Mucosa of descending colon (tissue), 3 donors: ENCODE data around the gene ZNF423. TPM values are rescaled to one million over a fixed set of nuclear protein-coding genes. Genes with fewer than 3 reads are reported as not detected.

Experiments used
- ATAC-seq: fragments of 200-7000 bp; cut with Tn5 transposase; one replicate; pipeline ENCODE4 v1.9.1; 2020; ENCODE audit warnings: mild to moderate bottlenecking, moderate library complexity
- DNase-seq, 3 donors: peaks; one replicate each; pipeline ENCODE4 v3.0.0-alpha.2; 2020
- H3K36me3 ChIP-seq: fragments of 200-600 bp; one replicate; pipeline ENCODE4 v1.8.0; 2021; ENCODE audit warnings: low read depth, mild to moderate bottlenecking
- H3K4me1 ChIP-seq: fragments of 200-600 bp; one replicate; pipeline ENCODE4 v1.8.0; 2021; ENCODE audit warnings: low read depth, mild to moderate bottlenecking
- H3K4me3 ChIP-seq: fragments of 200-600 bp; one replicate; pipeline ENCODE4 v1.8.0; 2021; ENCODE audit warnings: mild to moderate bottlenecking
- H3K9me3 ChIP-seq: fragments of 200-600 bp; one replicate; pipeline ENCODE4 v1.8.0; 2021; ENCODE audit warnings: mild to moderate bottlenecking
- intact Hi-C, 2 donors: fragments of 100-400 bp; cut with DNase I in 1 of 2; cut with micrococcal nuclease in 1 of 2; formaldehyde crosslinking; loops; one replicate each; pipeline versions ENCODE4 v1.11.0 to v1.11.1; 2022; cut with DNase I, micrococcal nuclease
- total RNA-seq, 3 donors: library from RNA; stranded (reverse); fragmentation: NEBNext Ultra II Directional in 2 of 3; extraction: Animal tissue kit (Norgen Biotek cat#: 25700) in 2 of 3; gene quantifications; one replicate each; pipeline versions ENCODE4 v1.2.1 to v1.2.4, GENCODE V29; 2021 to 2023
- TF ChIP-seq, protein P1 (sequence below): fragments of 200-600 bp; IDR thresholded peaks from one replicate; pipeline ENCODE4 v1.8.0; 2022; ENCODE audit warnings: antibody characterized with exemption, mild to moderate bottlenecking
- donor health status: DM: no; HTN: no; CAD: no; lungs with moderate emphysema.
- donor health status: DM: no; HTN: no; CAD: no.
- donor health status: DM: no; HTN: yes; CAD: no.

Gene ZNF423
- total RNA-seq, 3 donors from 2014 or later: 6.7 to 11.6 (median 11.0) TPM

DNA sequence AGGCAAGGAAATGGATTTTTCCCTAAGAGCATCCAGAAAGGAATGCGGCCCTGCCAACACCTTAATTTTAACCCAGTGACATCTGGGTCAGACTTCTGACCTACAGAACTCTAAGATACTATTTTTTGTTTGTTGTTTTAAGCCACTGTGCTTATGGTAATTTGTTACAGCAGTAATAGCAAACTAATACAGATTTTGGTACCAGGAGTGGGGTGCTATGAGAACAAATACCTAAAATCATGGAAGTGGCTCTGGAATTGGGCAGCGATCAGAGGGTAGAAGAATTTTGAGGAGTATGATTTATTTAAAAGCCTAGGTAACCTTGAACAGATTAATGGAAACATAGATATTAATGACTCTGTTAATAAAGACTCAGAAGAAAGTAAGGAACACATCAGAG, 208.2 kb downstream of the ZNF423 start:
- intact Hi-C loops: no loop called here
- no peaks in the 10 kb centered on the region for H3K36me3 ChIP-seq
- ATAC-seq (no peak), DNase-seq (no peak)
- TF ChIP-seq, protein P1, sequence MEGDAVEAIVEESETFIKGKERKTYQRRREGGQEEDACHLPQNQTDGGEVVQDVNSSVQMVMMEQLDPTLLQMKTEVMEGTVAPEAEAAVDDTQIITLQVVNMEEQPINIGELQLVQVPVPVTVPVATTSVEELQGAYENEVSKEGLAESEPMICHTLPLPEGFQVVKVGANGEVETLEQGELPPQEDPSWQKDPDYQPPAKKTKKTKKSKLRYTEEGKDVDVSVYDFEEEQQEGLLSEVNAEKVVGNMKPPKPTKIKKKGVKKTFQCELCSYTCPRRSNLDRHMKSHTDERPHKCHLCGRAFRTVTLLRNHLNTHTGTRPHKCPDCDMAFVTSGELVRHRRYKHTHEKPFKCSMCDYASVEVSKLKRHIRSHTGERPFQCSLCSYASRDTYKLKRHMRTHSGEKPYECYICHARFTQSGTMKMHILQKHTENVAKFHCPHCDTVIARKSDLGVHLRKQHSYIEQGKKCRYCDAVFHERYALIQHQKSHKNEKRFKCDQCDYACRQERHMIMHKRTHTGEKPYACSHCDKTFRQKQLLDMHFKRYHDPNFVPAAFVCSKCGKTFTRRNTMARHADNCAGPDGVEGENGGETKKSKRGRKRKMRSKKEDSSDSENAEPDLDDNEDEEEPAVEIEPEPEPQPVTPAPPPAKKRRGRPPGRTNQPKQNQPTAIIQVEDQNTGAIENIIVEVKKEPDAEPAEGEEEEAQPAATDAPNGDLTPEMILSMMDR: no peak
- no peaks in the 10 kb centered on the region for H3K4me1 ChIP-seq
- H3K9me3 ChIP-seq: peaks cover 17% of the 10 kb centered on the region
- no peak overlapping the region for H3K4me3 ChIP-seq

DNA sequence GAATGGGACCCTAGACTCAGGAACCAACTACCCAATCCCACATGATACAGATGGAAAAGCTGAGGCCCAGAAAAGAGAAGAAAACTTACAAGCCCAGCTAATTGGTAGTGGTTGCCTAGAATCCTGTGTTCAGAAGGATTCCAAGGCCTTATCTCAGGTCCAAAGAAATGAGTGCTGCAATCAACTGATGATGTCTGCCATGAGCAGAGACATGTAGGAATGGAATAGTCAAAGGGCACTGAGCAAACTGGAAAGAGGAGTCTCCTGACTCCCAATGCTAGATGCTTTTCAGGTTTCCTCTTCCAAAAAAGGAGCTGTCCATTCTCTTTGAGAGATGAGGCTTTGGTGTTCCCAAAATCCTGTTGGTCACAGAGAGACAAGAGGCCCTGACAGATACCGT, 210.6 kb downstream of the ZNF423 start:
- DNase-seq (no peak), ATAC-seq (no peak)
- intact Hi-C loops: no loop called here
- TF ChIP-seq, protein P1: no peak
- H3K4me1 ChIP-seq: no peaks in the 10 kb centered on the region
- no peaks in the 10 kb centered on the region for H3K36me3 ChIP-seq
- H3K4me3 ChIP-seq: no peak overlapping the region
- peaks cover 17% of the 10 kb centered on the region for H3K9me3 ChIP-seq

DNA sequence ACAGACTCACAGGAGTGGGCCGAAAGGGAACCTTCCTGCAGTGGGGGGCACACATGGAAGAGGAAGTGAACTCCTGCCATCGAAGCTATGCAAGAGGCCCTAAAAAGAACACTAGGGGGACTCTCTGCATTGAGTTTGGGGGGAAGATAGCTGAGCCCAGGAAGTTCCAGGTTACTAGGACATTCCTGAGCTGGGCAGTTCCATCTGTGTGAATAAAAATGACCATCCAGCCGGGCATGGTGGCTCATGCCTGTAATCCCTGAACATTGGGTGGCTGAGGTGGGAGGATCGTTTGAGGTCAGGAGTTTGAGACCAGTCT, 211.8 kb downstream of the ZNF423 start:
- Histone ChIP-seq H3K4me3 (no peak overlapping the region), H3K36me3 (no peaks in the 10 kb centered on the region), H3K9me3 (peaks cover 17% of the 10 kb centered on the region), H3K4me1 (no peaks in the 10 kb centered on the region)
- DNase-seq (no peak), ATAC-seq (no peak)
- TF ChIP-seq, protein P1: no peak
- intact Hi-C loops: no loop called here

DNA sequence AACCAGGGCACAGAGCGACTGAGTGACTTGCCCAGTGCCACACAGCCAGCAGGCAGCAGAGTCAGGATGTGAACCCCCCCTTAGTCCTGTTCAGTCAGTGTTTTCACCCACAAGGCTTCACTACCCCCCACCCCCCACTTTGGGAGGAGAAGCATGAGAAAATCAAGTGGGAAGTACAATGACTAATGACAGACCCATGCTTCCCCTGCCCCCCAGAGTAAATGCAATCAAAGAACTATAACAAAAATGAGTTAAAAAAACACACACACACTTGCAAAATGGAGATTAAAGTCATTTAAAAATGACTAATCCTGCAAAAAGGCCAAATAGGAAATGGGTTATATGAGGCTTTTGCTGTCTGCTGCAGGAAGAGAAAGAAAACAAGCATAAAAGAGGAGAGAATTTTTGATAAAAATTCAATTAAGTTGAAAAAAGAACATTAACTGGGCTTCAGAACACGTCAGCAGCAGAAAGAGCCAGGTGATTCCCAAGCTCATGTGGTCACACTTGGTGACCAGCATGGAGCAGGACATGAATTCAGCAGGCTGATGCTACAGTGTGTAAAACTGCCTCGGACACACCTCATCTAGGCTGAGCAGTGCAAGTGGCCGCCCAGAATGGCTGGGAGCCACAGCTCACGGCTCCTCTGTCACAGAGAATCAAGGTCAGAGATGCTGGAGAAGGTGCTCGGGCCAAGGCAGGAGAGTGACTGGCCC, 212.3 kb downstream of the ZNF423 start:
- Histone ChIP-seq H3K9me3 (peaks cover 17% of the 10 kb centered on the region), H3K4me1 (no peaks in the 10 kb centered on the region), H3K36me3 (no peaks in the 10 kb centered on the region), H3K4me3 (no peak overlapping the region)
- intact Hi-C loops: no loop called here
- no peak for DNase-seq
- TF ChIP-seq, protein P1: no peak
- ATAC-seq: peak; percentile 9

DNA sequence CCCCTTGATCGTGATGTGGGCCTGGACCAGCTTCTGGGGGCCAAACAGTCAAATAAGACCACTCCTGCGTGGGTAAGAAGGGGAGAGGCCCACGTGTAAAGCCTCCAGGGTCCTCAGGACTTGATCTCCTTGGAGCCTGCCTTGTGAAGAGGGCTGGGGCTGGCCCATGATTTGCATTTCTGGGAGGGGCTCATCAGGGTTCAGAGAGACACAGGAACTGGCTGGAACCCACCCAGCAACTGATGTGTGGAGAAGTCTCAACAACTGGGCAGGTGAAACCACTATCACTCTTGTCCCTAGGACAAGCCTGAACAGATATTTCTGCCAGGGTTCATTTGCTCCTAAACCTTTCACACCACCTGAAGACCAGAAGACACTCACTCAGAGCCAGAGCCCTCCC, 214.7 kb downstream of the ZNF423 start:
- ATAC-seq: no peak
- no peaks in the 10 kb centered on the region for H3K36me3 ChIP-seq
- intact Hi-C loops: no loop called here
- TF ChIP-seq, protein P1: no peak
- H3K4me3 ChIP-seq: no peak overlapping the region
- no peak for DNase-seq
- H3K4me1 ChIP-seq: no peaks in the 10 kb centered on the region
- H3K9me3 ChIP-seq: no peaks in the 10 kb centered on the region

DNA sequence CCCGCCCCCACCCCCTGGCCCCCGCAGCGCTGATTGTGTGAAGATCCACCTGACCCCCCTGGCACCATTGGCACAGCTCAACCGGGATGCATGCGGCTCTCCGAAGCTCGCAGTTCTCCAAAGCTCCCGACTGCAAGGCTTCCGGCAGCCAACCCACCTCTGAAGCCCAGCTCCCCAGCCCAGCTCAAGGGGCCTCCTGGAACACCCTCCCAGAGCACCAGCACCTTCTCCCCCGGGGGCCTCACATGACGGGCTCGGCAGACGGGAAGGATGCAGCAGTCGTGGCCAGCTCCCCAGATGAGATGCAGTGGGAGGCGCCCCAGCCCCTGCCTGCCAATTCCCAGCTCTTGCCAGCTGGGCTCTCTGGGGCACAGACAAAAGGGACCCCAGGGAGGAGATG, 215.3 kb downstream of the ZNF423 start:
- Histone ChIP-seq H3K9me3 (no peaks in the 10 kb centered on the region), H3K4me1 (no peaks in the 10 kb centered on the region), H3K36me3 (no peaks in the 10 kb centered on the region), H3K4me3 (no peak overlapping the region)
- ATAC-seq (no peak), DNase-seq (no peak)
- intact Hi-C loops: no loop called here
- TF ChIP-seq, protein P1: no peak
